SK-N-MC (cell line): ENCODE measurements around the gene KRTAP12-4.

Experiments
- EZH2 ChIP-seq: fragments of 200-600 bp; sonication (generic); IDR thresholded peaks from one replicate; pipeline ENCODE4 v1.6.1; 2017; ENCODE audit warnings: antibody characterized with exemption
- POLR2AphosphoS5 ChIP-seq: IDR thresholded peaks from 2 replicates; pipeline ENCODE4 v1.6.1; 2012; ENCODE audit warnings: mild to moderate bottlenecking, low read depth, low read length, borderline replicate concordance

GRCh38 chr21:44701541-44701940, 47.1 kb upstream of the KRTAP12-4 start:
- TF ChIP-seq POLR2AphosphoS5: no peak
- TF ChIP-seq EZH2: no peak
